Stimulated activated CD8-positive, alpha-beta memory T cell treated with anti-CD3 and anti-CD28 coated beads, Interleukin-4, amount 100 ng/mL, for 4 hours (primary cell): Measurements from ENCODE around the gene CCDC90B.

Experiments used
- DNase-seq, 2 donors: peaks; one replicate each; pipeline ENCODE4 v3.0.0-alpha.2; 2020; ENCODE audit warnings: low read depth in 2 of 2, low spot score in 1 of 2

The CCDC90B gene

GRCh38 chr11:83241291-83241946 is 44.7 kb downstream of the CCDC90B start:
- DNase-seq: no peak

GRCh38 chr11:83238111-83238510 is 48.1 kb downstream of the CCDC90B start:
- DNase-seq: no peak

- no peak for DNase-seq
Observed at GRCh38 chr11:83235825-83236224, 50.3 kb downstream of the CCDC90B start.

GRCh38 chr11:83223457-83223856 is 62.7 kb downstream of the CCDC90B start:
- no peak for DNase-seq

- no peak for DNase-seq
Observed at GRCh38 chr11:83222499-83222898, 63.7 kb downstream of the CCDC90B start.

GRCh38 chr11:83221694-83222093 is 64.5 kb downstream of the CCDC90B start:
- no peak for DNase-seq

- DNase-seq: no peak
Observed at GRCh38 chr11:83220260-83220659, 65.9 kb downstream of the CCDC90B start.

GRCh38 chr11:83219095-83219494 is 67.1 kb downstream of the CCDC90B start:
- DNase-seq: no peak
